ENCODE measurements around the gene CFAP99.
"Not testable (repeated sequence)": the region's sequence is repeated elsewhere in the genome, so short reads cannot be mapped to it uniquely, and the experiment has no call there.

The CFAP99 gene

GRCh38 chr4:2412885-2413716 is 5.7 kb upstream of the CFAP99 start:
- DNase-seq = peak; percentile 17 to 61

GRCh38 chr4:2413821-2414610 is 4.7 kb upstream of the CFAP99 start:
- no peak for DNase-seq

GRCh38 chr4:2415213-2415612 is 3.5 kb upstream of the CFAP99 start:
- DNase-seq = no peak

- DNase-seq = no peak
These were observed 2.7 kb upstream of the CFAP99 start for GRCh38 chr4:2415881-2416563.

GRCh38 chr4:2416564-2417225 is 2.1 kb upstream of the CFAP99 start:
- no peak for DNase-seq

GRCh38 chr4:2417226-2417764 is 1.5 kb upstream of the CFAP99 start:
- DNase-seq = no peak

- no peak for DNase-seq
These were observed 748 bp upstream of the CFAP99 start, which contains the start of gene ZFYVE28 for GRCh38 chr4:2417765-2418649. ZFYVE28 (minus strand) TSS chr4:2418645; CDS start chr4:2418323, 322 bp downstream.

GRCh38 chr4:2419814-2420213 is 1.1 kb downstream of the CFAP99 start:
- DNase-seq = no peak

GRCh38 chr4:2421928-2422327 is 3.2 kb downstream of the CFAP99 start:
- no peak for DNase-seq

- no peak for DNase-seq
These were observed 4.3 kb downstream of the CFAP99 start for GRCh38 chr4:2423066-2423465.

- DNase-seq = no peak
These were observed 4.9 kb downstream of the CFAP99 start for GRCh38 chr4:2423695-2424094.

GRCh38 chr4:2424581-2424980 is 5.8 kb downstream of the CFAP99 start:
- DNase-seq = no peak

GRCh38 chr4:2425386-2426068 is 6.8 kb downstream of the CFAP99 start:
- DNase-seq = no peak

- DNase-seq = no peak
These were observed 7.3 kb downstream of the CFAP99 start for GRCh38 chr4:2426069-2426397.

GRCh38 chr4:2426711-2427275 is 8.0 kb downstream of the CFAP99 start:
- no peak for DNase-seq

GRCh38 chr4:2427383-2428334 is 8.9 kb downstream of the CFAP99 start:
- no peak for DNase-seq

- no peak for DNase-seq
These were observed 9.9 kb downstream of the CFAP99 start for GRCh38 chr4:2428496-2429213.

- not testable (repeated sequence) for DNase-seq
These were observed 11.4 kb downstream of the CFAP99 start for GRCh38 chr4:2429945-2430757.
